PC-3 (cell line): ENCODE results near the gene RALGPS1. TPM values are rescaled to one million over a fixed set of nuclear protein-coding genes. Genes with fewer than 3 reads are reported as not detected.

Experiments used
- ATAC-seq: fragments of 200-7000 bp; cut with Tn5 transposase; 2 replicates; pipeline ENCODE4 v1.9.1; 2020; ENCODE audit warnings: mild to moderate bottlenecking, moderate library complexity
- BruUV-seq: library from RNA; stranded (reverse); fragments of 400-500 nt; replicated peaks from 2 replicates; lab custom pipeline; 2021; lab: Mats Ljungman, UMichigan
- CTCF ChIA-PET: fragments of 300-600 bp; sonication (Branson Sonifier 250); formaldehyde crosslinking; loops from one replicate; lab custom pipeline; 2022; ENCODE audit warnings: antibody characterized with exemption; lab: Charles Lee
- POLR2A ChIA-PET: fragments of 300-600 bp; sonication (Branson Sonifier 250); formaldehyde crosslinking; loops from one replicate; lab custom pipeline; 2022; ENCODE audit warnings: antibody characterized with exemption; ENCODE audit not compliant: unreplicated experiment; lab: Charles Lee
- DNase-seq: peaks from one replicate; pipeline ENCODE4 v3.0.0-alpha.2; 2015
- H2AFZ ChIP-seq: fragments of 300-600 bp; sonication (generic); 2 replicates; pipeline ENCODE4 v1.6.0; 2016; ENCODE audit warnings: antibody characterized with exemption, low read length
- H3F3A ChIP-seq: fragments of 300-600 bp; sonication (generic); one replicate; pipeline ENCODE4 v1.6.0; 2017; ENCODE audit warnings: antibody characterized with exemption, low read length, control low read depth, mild to moderate bottlenecking; ENCODE audit not compliant: unreplicated experiment
- H3K27ac ChIP-seq: fragments of 300-600 bp; sonication (generic); 2 replicates; pipeline ENCODE4 v1.5.1; 2016; ENCODE audit warnings: mild to moderate bottlenecking, low read length
- H3K27me3 ChIP-seq: fragments of 300-600 bp; sonication (generic); 2 replicates; pipeline ENCODE4 v1.6.1; 2016; ENCODE audit warnings: low read length, mixed read lengths
- H3K36me3 ChIP-seq: fragments of 300-600 bp; sonication (generic); 2 replicates; pipeline ENCODE4 v1.6.1; 2016; ENCODE audit warnings: low read depth, mixed run types, low read length, mixed read lengths
- H3K4me1 ChIP-seq: fragments of 300-600 bp; sonication (generic); 2 replicates; pipeline ENCODE4 v1.5.1; 2016; ENCODE audit warnings: low read length; ENCODE audit not compliant: insufficient read depth
- H3K4me2 ChIP-seq: fragments of 300-600 bp; sonication (generic); 2 replicates; pipeline ENCODE4 v1.6.0; 2016; ENCODE audit warnings: low read length
- H3K4me3 ChIP-seq: fragments of 300-600 bp; sonication (generic); 2 replicates; pipeline ENCODE4 v1.5.1; 2016; ENCODE audit warnings: mild to moderate bottlenecking, low read length, mixed read lengths
- H3K79me2 ChIP-seq: fragments of 300-600 bp; sonication (generic); 2 replicates; pipeline ENCODE4 v1.6.1; 2017; ENCODE audit warnings: low read length, mixed read lengths
- H3K9ac ChIP-seq: fragments of 300-600 bp; sonication (generic); 2 replicates; pipeline ENCODE4 v1.6.0; 2016; ENCODE audit warnings: mild to moderate bottlenecking, low read length
- H3K9me2 ChIP-seq: fragments of 300-600 bp; sonication (generic); replicated peaks from 2 replicates; pipeline ENCODE4 v1.6.1; 2016; ENCODE audit warnings: mixed run types, low read length, mixed read lengths
- H3K9me3 ChIP-seq: fragments of 300-600 bp; sonication (generic); 2 replicates; pipeline ENCODE4 v1.6.1; 2016; ENCODE audit warnings: low read length, mixed read lengths
- H4K20me1 ChIP-seq: fragments of 300-600 bp; sonication (generic); 2 replicates; pipeline ENCODE4 v1.6.1; 2016; ENCODE audit warnings: low read length, mixed read lengths
- EZH2 ChIP-seq: fragments of 300-600 bp; sonication (generic); IDR thresholded peaks from one replicate; pipeline ENCODE4 v1.6.1; 2017; ENCODE audit warnings: antibody characterized with exemption, mild to moderate bottlenecking, low read length; ENCODE audit not compliant: unreplicated experiment
- EZH2phosphoT487 ChIP-seq: fragments of 300-600 bp; sonication (generic); IDR thresholded peaks from 2 replicates; pipeline ENCODE4 v1.6.1; 2018; ENCODE audit warnings: mild to moderate bottlenecking, antibody characterized with exemption, low read length, borderline replicate concordance
- intact Hi-C: fragments of 100-400 bp; cut with micrococcal nuclease; formaldehyde crosslinking; loops from 2 replicates; pipeline ENCODE4 v1.9.0; 2023
- total RNA-seq: library from RNA; depleted of rRNA; stranded (reverse); fragments of >200 nt; gene quantifications from 2 replicates; pipeline ENCODE4 v1.2.3, GENCODE V29; 2014
- TF ChIP-seq, protein P1 (sequence below): fragments of 300-600 bp; sonication (generic); conservative IDR thresholded peaks from 2 replicates; pipeline ENCODE4 v1.5.1; 2017; ENCODE audit warnings: antibody characterized with exemption, low read depth, mild to moderate bottlenecking, low read length

Gene RALGPS1
- total RNA-seq, 1 experiment from 2014 or later: 10.2 TPM

DNA sequence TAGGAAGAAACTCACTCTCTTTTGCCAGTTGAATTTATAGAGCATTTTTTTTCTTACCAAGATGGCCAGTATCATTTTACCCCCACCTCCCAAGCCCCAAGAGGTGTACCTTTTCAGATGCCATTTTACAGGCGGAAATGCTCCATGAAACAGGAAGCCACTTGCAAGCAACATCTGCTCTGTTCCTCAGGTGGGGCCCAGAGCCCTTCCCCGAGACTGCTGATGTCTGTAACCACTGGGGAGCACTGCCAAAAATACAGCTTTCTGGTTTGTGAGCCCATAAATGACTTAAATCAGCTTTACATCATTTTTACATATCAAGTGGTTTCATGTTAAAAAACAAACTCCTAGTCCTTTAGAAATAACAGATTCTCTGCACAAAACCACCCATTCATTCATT is 307.1 kb downstream of the RALGPS1 start:
- H3K4me1 ChIP-seq: peaks cover 6% of the 10 kb centered on the region; the same call in 1 of the 2 replicates
- intact Hi-C loops: no loop called here
- H3K4me2 ChIP-seq: no peak overlapping the region
- H3K4me3 ChIP-seq: no peak overlapping the region
- POLR2A ChIA-PET: no interaction called here
- no peaks in the 10 kb centered on the region for H4K20me1 ChIP-seq
- no peaks in the 10 kb centered on the region for H3F3A ChIP-seq
- no TSS peak for BruUV-seq
- H3K27me3 ChIP-seq: no peaks in the 10 kb centered on the region
- H2AFZ ChIP-seq: no peak overlapping the region
- H3K36me3 ChIP-seq: no peaks in the 10 kb centered on the region
- no peaks in the 10 kb centered on the region for H3K9me2 ChIP-seq
- no peaks in the 10 kb centered on the region for H3K79me2 ChIP-seq
- TF ChIP-seq, protein P1, sequence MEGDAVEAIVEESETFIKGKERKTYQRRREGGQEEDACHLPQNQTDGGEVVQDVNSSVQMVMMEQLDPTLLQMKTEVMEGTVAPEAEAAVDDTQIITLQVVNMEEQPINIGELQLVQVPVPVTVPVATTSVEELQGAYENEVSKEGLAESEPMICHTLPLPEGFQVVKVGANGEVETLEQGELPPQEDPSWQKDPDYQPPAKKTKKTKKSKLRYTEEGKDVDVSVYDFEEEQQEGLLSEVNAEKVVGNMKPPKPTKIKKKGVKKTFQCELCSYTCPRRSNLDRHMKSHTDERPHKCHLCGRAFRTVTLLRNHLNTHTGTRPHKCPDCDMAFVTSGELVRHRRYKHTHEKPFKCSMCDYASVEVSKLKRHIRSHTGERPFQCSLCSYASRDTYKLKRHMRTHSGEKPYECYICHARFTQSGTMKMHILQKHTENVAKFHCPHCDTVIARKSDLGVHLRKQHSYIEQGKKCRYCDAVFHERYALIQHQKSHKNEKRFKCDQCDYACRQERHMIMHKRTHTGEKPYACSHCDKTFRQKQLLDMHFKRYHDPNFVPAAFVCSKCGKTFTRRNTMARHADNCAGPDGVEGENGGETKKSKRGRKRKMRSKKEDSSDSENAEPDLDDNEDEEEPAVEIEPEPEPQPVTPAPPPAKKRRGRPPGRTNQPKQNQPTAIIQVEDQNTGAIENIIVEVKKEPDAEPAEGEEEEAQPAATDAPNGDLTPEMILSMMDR: no peak
- no peak for TF ChIP-seq EZH2phosphoT487
- no peak for TF ChIP-seq EZH2
- no peak for DNase-seq
- no peak for ATAC-seq
- no peak overlapping the region for H3K9ac ChIP-seq
- CTCF ChIA-PET: no interaction called here
- no peaks in the 10 kb centered on the region for H3K9me3 ChIP-seq
- no peak overlapping the region for H3K27ac ChIP-seq

DNA sequence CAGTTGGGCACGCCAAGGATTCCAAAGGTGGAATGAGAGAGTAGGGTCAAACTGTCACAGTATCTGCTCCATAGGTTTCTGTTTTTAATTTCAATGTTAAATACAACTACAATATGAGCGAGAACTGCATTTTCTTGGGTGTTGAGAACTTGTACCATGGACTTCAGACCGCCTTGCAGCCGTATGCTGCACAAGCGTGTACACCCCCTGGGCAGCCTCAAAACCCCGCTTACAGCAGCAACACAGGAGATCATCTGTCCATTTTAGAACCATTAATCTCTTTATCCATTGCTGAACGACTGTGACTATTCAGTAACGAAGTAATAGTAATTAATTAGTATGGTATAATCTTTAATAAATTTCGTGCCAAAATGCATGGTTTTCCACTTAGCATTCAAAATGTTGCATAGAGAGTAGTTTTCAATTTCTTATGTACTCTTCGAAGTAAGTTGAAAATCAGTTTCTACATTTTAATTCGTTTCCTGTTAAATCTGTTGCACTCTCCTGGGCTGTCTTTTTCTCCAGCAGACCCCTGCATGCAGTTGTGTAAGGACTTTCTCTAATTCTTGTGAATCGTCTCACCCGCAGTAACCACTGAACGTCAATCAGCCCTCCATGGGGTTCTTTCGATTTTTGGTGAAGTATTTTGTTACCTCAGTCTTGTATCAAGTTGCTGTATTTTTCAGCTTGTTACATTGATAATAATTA is 308.0 kb downstream of the RALGPS1 start:
- Histone ChIP-seq H3K36me3 (no peaks in the 10 kb centered on the region), H4K20me1 (no peaks in the 10 kb centered on the region), H3K27ac (no peak overlapping the region), H3K4me1 (peaks cover 6% of the 10 kb centered on the region; the same call in 1 of the 2 replicates), H2AFZ (no peak overlapping the region), H3K79me2 (no peaks in the 10 kb centered on the region), H3K9ac (no peak overlapping the region), H3K4me2 (no peak overlapping the region), H3K27me3 (no peaks in the 10 kb centered on the region), H3K4me3 (no peak overlapping the region), H3F3A (no peaks in the 10 kb centered on the region), H3K9me2 (no peaks in the 10 kb centered on the region), H3K9me3 (no peaks in the 10 kb centered on the region)
- ATAC-seq (no peak), DNase-seq (no peak)
- ChIA-PET CTCF (no interaction called here), POLR2A (no interaction called here)
- no peak for TF ChIP-seq EZH2
- no peak for TF ChIP-seq EZH2phosphoT487
- TF ChIP-seq, protein P1: no peak
- intact Hi-C loops: no loop called here
- no TSS peak for BruUV-seq

DNA sequence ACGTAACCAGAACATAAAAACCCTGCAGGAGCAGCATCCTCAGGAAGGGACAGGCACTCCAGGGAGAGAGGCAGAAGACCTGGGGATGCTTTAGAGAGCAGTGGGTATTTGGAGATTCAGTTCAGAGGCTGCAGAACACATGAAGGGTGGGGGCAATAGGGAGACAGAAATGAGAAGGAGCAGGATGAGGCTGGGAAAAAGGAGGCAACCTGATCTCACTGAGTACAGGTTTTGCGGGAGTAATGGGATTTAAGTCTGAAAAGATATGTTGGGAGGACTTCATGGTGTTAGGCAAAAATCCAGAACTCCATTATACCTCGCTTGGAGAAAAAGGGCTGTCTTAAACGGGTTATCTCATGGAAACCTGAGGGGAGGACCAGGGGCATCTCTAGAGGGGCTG is 308.7 kb downstream of the RALGPS1 start:
- intact Hi-C loops: no loop called here
- ATAC-seq: no peak
- Histone ChIP-seq H4K20me1 (no peaks in the 10 kb centered on the region), H3F3A (no peaks in the 10 kb centered on the region), H3K4me2 (no peak overlapping the region), H3K27me3 (no peaks in the 10 kb centered on the region), H3K36me3 (no peaks in the 10 kb centered on the region), H3K4me3 (no peak overlapping the region), H3K9me2 (no peaks in the 10 kb centered on the region), H2AFZ (no peak overlapping the region), H3K9me3 (no peaks in the 10 kb centered on the region), H3K27ac (no peak overlapping the region), H3K9ac (no peak overlapping the region), H3K79me2 (no peaks in the 10 kb centered on the region), H3K4me1 (peaks cover 6% of the 10 kb centered on the region; the same call in 1 of the 2 replicates)
- ChIA-PET POLR2A (no interaction called here), CTCF (no interaction called here)
- BruUV-seq: no TSS peak
- no peak for DNase-seq
- TF ChIP-seq EZH2phosphoT487 (no peak), EZH2 (no peak)
- TF ChIP-seq, protein P1: no peak
